Daoy (cell line): ENCODE results near the gene SV2A. TPM values are rescaled to one million over a fixed set of nuclear protein-coding genes. Genes with fewer than 3 reads are reported as not detected.

ENCODE experiments used
- DNase-seq: peaks from one replicate; pipeline ENCODE4 v3.0.0-alpha.2; 2015; ENCODE audit warnings: low read depth
- total RNA-seq: library from RNA; depleted of rRNA; stranded (reverse); fragments of >200 nt; shearing (Covaris generic); gene quantifications from 2 replicates; pipeline ENCODE4 v1.2.3, GENCODE V29; 2014

SV2A gene
- total RNA-seq, 1 experiment from 2014 or later, result 8.8 TPM

GRCh38 chr1:149931212-149931790 lies 13.7 kb upstream of the SV2A start:
- peak; percentile 30 for DNase-seq

GRCh38 chr1:149929856-149930255 lies 12.2 kb upstream of the SV2A start:
- no peak for DNase-seq

- no peak for DNase-seq
Measured at GRCh38 chr1:149928401-149928724, 10.7 kb upstream of the SV2A start.

- peak; percentile 97 for DNase-seq
Measured at GRCh38 chr1:149927563-149928400, 10.1 kb upstream of the SV2A start, which contains the start of gene SF3B4. Gene SF3B4 (minus strand): TSS chr1:149927803. CDS start chr1:149927759, 44 bp downstream.

- DNase-seq, result peak; percentile 27
Measured at GRCh38 chr1:149927056-149927562, 9.5 kb upstream of the SV2A start.

- no peak for DNase-seq
Measured at GRCh38 chr1:149926296-149926695, 8.7 kb upstream of the SV2A start.

- DNase-seq, result no peak
Measured at GRCh38 chr1:149925751-149926150, 8.1 kb upstream of the SV2A start.

GRCh38 chr1:149925345-149925744 lies 7.7 kb upstream of the SV2A start:
- no peak for DNase-seq

- no peak for DNase-seq
Measured at GRCh38 chr1:149923626-149924025, 6.0 kb upstream of the SV2A start.

GRCh38 chr1:149916898-149917252 lies 769 bp downstream of the SV2A start:
- DNase-seq, result no peak

- DNase-seq, result no peak
Measured at GRCh38 chr1:149916193-149916897, 1.3 kb downstream of the SV2A start.

GRCh38 chr1:149915429-149916192 lies 2.0 kb downstream of the SV2A start:
- DNase-seq, result no peak

GRCh38 chr1:149914545-149914944 lies 3.1 kb downstream of the SV2A start:
- no peak for DNase-seq

GRCh38 chr1:149906570-149907075 lies 11.0 kb downstream of the SV2A start:
- no peak for DNase-seq

- no peak for DNase-seq
Measured at GRCh38 chr1:149903836-149904491, 13.7 kb downstream of the SV2A start.

GRCh38 chr1:149899460-149900284 lies 18.0 kb downstream of the SV2A start, which contains the start of gene BOLA1:
Gene BOLA1 (plus strand): TSS chr1:149899568. CDS start chr1:149900060, 492 bp downstream.
- DNase-seq, result peak; percentile 90

GRCh38 chr1:149896575-149896974 lies 21.1 kb downstream of the SV2A start:
- DNase-seq, result no peak

GRCh38 chr1:149888999-149889289 lies 28.7 kb downstream of the SV2A start:
- DNase-seq, result no peak

- peak; percentile 88 for DNase-seq
Measured at GRCh38 chr1:149888247-149888998, 29.2 kb downstream of the SV2A start.
